Measurements from ENCODE around the gene KIR2DL4. TPM values are rescaled to one million over a fixed set of nuclear protein-coding genes. Genes with fewer than 3 reads are reported as not detected.
"Not testable (repeated sequence)": the region's sequence is repeated elsewhere in the genome, so short reads cannot be mapped to it uniquely, and the experiment has no call there.

KIR2DL4 gene
- total RNA-seq, 1 experiment from 2014 or later = not detected

DNA sequence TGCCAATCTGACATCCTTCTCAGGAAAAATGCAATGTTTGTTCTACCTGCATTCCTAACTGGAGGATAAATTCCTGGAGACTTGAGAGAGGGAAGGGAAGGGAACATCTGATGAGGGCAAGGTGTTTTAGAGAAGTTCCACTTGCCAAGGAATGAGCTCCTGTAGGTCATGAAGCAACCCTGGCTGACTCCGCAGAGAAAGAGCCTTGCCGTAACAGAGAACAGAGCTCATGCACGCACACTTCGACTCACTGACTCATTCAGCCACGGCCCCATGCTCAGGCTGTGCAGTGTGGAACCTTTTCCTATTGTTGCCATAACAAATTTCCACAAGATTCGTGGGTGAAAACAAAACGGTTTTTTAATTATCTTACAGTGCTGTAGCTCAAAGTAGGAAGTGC, 24.5 kb upstream of the KIR2DL4 start:
- CTCF ChIA-PET; DNase-seq (ENCODE audit: low read depth, low spot score); BruUV-seq (replicated peaks); H3K4me2 ChIP-seq (ENCODE audit: low read length); H3K9ac ChIP-seq (ENCODE audit: low read length); H4K20me1 ChIP-seq (ENCODE audit: insufficient read depth); ATAC-seq; H3K36me3 ChIP-seq (ENCODE audit: control insufficient read depth in 1 of 2, insufficient read depth in 2 of 2, low read length in 2 of 2); H3K27me3 ChIP-seq (ENCODE audit: insufficient read depth, low read length); H3K4me3 ChIP-seq (replicated peaks in 1 of 2; ENCODE audit: low read depth in 1 of 2, low read length in 2 of 2); POLR2A ChIA-PET; RAD21 ChIA-PET (ENCODE audit: low non-redundant PET in 1 of 2, low total read pairs in 2 of 2, uncharacterized antibody in 2 of 2, unreplicated experiment in 2 of 2); H2AFZ ChIP-seq (ENCODE audit: low read depth, low read length, poor library complexity, severe bottlenecking); H3K4me1 ChIP-seq (ENCODE audit: control insufficient read depth in 1 of 2, insufficient read depth in 2 of 2, low read length in 2 of 2); H3K9me3 ChIP-seq (ENCODE audit: control insufficient read depth in 1 of 2, insufficient read depth in 1 of 2, low read depth in 1 of 2, low read length in 2 of 2); H3K9me2 ChIP-seq (ENCODE audit: insufficient read depth); H3K79me2 ChIP-seq (ENCODE audit: insufficient read depth, low read length); H3K27ac ChIP-seq (ENCODE audit: low read depth, low read length): not testable (repeated sequence)
- intact Hi-C loops (cut with micrococcal nuclease) = loop anchor here (10.0 kb wide), 1 partner anchor 76 kb away; the partner anchor contains the start of gene KIR3DL2

- H3K79me2 ChIP-seq (ENCODE audit: insufficient read depth, low read length); RAD21 ChIA-PET (ENCODE audit: low non-redundant PET in 1 of 2, low total read pairs in 2 of 2, uncharacterized antibody in 2 of 2, unreplicated experiment in 2 of 2); POLR2A ChIA-PET; H3K9me2 ChIP-seq (ENCODE audit: insufficient read depth); H2AFZ ChIP-seq (ENCODE audit: low read depth, low read length, poor library complexity, severe bottlenecking); H3K4me2 ChIP-seq (ENCODE audit: low read length); H3K36me3 ChIP-seq (ENCODE audit: control insufficient read depth in 1 of 2, insufficient read depth in 2 of 2, low read length in 2 of 2); DNase-seq (ENCODE audit: low read depth, low spot score); H3K9me3 ChIP-seq (ENCODE audit: control insufficient read depth in 1 of 2, insufficient read depth in 1 of 2, low read depth in 1 of 2, low read length in 2 of 2); H3K27ac ChIP-seq (ENCODE audit: low read depth, low read length); H3K9ac ChIP-seq (ENCODE audit: low read length); H4K20me1 ChIP-seq (ENCODE audit: insufficient read depth); intact Hi-C loops (cut with micrococcal nuclease); BruUV-seq (replicated peaks); H3K27me3 ChIP-seq (ENCODE audit: insufficient read depth, low read length); CTCF ChIA-PET; H3K4me3 ChIP-seq (replicated peaks in 1 of 2; ENCODE audit: low read depth in 1 of 2, low read length in 2 of 2); H3K4me1 ChIP-seq (ENCODE audit: control insufficient read depth in 1 of 2, insufficient read depth in 2 of 2, low read length in 2 of 2); ATAC-seq: not testable (repeated sequence)
These were observed 20.5 kb upstream of the KIR2DL4 start for GRCh38 chr19:54782916-54783315.

DNA sequence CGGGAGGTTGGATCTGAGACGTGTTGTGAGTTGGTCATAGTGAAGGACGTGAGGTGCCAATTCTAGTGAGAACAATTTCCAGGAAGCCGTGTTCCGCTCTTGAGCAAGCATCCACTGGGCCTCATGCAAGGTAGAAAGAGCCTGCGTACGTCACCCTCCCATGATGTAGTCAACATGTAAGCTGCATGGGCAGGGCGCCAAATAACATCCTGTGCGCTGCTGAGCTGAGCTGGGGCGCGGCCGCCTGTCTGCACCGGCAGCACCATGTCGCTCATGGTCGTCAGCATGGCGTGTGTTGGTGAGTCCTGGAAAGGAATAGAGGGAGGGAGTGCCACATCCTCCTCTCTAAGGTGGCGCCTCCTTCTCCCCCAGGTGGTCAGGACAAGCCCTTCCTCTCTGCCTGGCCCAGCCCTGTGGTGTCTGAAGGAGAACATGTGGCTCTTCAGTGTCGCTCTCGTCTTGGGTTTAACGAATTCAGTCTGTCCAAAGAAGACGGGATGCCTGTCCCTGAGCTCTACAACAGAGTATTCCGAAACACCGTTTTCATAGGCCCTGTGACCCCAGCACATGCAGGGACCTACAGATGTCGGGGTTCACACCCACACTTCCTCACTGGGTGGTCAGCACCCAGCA, 17.2 kb upstream of the KIR2DL4 start:
- intact Hi-C loops (cut with micrococcal nuclease); BruUV-seq (replicated peaks); H4K20me1 ChIP-seq (ENCODE audit: insufficient read depth); H3K4me1 ChIP-seq (ENCODE audit: control insufficient read depth in 1 of 2, insufficient read depth in 2 of 2, low read length in 2 of 2); POLR2A ChIA-PET; H3K9me3 ChIP-seq (ENCODE audit: control insufficient read depth in 1 of 2, insufficient read depth in 1 of 2, low read depth in 1 of 2, low read length in 2 of 2); H3K27ac ChIP-seq (ENCODE audit: low read depth, low read length); H3K4me3 ChIP-seq (replicated peaks in 1 of 2; ENCODE audit: low read depth in 1 of 2, low read length in 2 of 2); RAD21 ChIA-PET (ENCODE audit: low non-redundant PET in 1 of 2, low total read pairs in 2 of 2, uncharacterized antibody in 2 of 2, unreplicated experiment in 2 of 2); H3K79me2 ChIP-seq (ENCODE audit: insufficient read depth, low read length); ATAC-seq; H2AFZ ChIP-seq (ENCODE audit: low read depth, low read length, poor library complexity, severe bottlenecking); CTCF ChIA-PET; H3K36me3 ChIP-seq (ENCODE audit: control insufficient read depth in 1 of 2, insufficient read depth in 2 of 2, low read length in 2 of 2); H3K4me2 ChIP-seq (ENCODE audit: low read length); DNase-seq (ENCODE audit: low read depth, low spot score); H3K9ac ChIP-seq (ENCODE audit: low read length); H3K27me3 ChIP-seq (ENCODE audit: insufficient read depth, low read length); H3K9me2 ChIP-seq (ENCODE audit: insufficient read depth): not testable (repeated sequence)

DNA sequence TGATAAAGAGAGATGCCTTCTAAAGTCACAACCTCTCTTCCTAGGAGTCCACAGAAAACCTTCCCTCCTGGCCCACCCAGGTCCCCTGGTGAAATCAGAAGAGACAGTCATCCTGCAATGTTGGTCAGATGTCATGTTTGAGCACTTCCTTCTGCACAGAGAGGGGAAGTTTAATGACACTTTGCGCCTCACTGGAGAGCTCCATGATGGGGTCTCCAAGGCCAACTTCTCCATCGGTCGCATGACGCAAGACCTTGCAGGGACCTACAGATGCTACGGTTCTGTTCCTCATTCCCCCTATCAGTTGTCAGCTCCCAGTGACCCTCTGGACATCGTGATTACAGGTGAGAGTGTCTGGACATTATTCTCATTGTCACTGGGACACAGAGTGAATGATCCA, 15.3 kb upstream of the KIR2DL4 start:
- H3K4me1 ChIP-seq (ENCODE audit: control insufficient read depth in 1 of 2, insufficient read depth in 2 of 2, low read length in 2 of 2); CTCF ChIA-PET; H3K79me2 ChIP-seq (ENCODE audit: insufficient read depth, low read length); DNase-seq (ENCODE audit: low read depth, low spot score); H3K9me3 ChIP-seq (ENCODE audit: control insufficient read depth in 1 of 2, insufficient read depth in 1 of 2, low read depth in 1 of 2, low read length in 2 of 2); BruUV-seq (replicated peaks); H3K9me2 ChIP-seq (ENCODE audit: insufficient read depth); H3K4me2 ChIP-seq (ENCODE audit: low read length); H3K36me3 ChIP-seq (ENCODE audit: control insufficient read depth in 1 of 2, insufficient read depth in 2 of 2, low read length in 2 of 2); POLR2A ChIA-PET; H3K27ac ChIP-seq (ENCODE audit: low read depth, low read length); ATAC-seq; H2AFZ ChIP-seq (ENCODE audit: low read depth, low read length, poor library complexity, severe bottlenecking); intact Hi-C loops (cut with micrococcal nuclease); H3K4me3 ChIP-seq (replicated peaks in 1 of 2; ENCODE audit: low read depth in 1 of 2, low read length in 2 of 2); H4K20me1 ChIP-seq (ENCODE audit: insufficient read depth); RAD21 ChIA-PET (ENCODE audit: low non-redundant PET in 1 of 2, low total read pairs in 2 of 2, uncharacterized antibody in 2 of 2, unreplicated experiment in 2 of 2); H3K9ac ChIP-seq (ENCODE audit: low read length): not testable (repeated sequence)
- peaks cover 17% of the 10 kb centered on the region for H3K27me3 ChIP-seq (ENCODE audit: insufficient read depth, low read length)
